CD14-positive monocyte (primary cell): ENCODE measurements around the gene RYR2. TPM values are rescaled to one million over a fixed set of nuclear protein-coding genes. Genes with fewer than 3 reads are reported as not detected.

Experiments
- DNase-seq, 3 donors: peaks; one replicate each; pipeline ENCODE4 v3.0.0-alpha.2; 2011 to 2022
- H2AFZ ChIP-seq: 2 replicates; pipeline ENCODE4 v1.6.0; 2012; ENCODE audit warnings: mild to moderate bottlenecking, low read depth, low read length, inconsistent platforms; ENCODE audit not compliant: insufficient read depth, poor library complexity, severe bottlenecking
- H3K27ac ChIP-seq, 2 donors: 1 replicate in 1 of 2; 2 replicates in 1 of 2; pipeline ENCODE4 v1.5.1; 2012 to 2013; ENCODE audit warnings: low read length in 2 of 2, control low read depth in 1 of 2, inconsistent platforms in 1 of 2, low read depth in 1 of 2, mild to moderate bottlenecking in 1 of 2
- H3K27me3 ChIP-seq, 2 donors: one replicate each; pipeline versions ENCODE4 v1.6.0 to v1.6.1; 2011 to 2013; ENCODE audit warnings: low read length in 2 of 2; ENCODE audit not compliant: control insufficient read depth in 2 of 2, insufficient read depth in 2 of 2
- H3K36me3 ChIP-seq, 2 donors: replicated peaks in 1 of 2; 1 replicate in 1 of 2; 2 replicates in 1 of 2; pipeline versions ENCODE4 v1.5.1 to v1.6.1; 2012 to 2013; ENCODE audit warnings: low read length in 2 of 2, control low read depth in 1 of 2, inconsistent platforms in 1 of 2, mild to moderate bottlenecking in 1 of 2; ENCODE audit not compliant: insufficient read depth in 2 of 2, control insufficient read depth in 1 of 2
- H3K4me1 ChIP-seq, 2 donors: 1 replicate in 1 of 2; 2 replicates in 1 of 2; pipeline versions ENCODE4 v1.5.1 to v1.6.1; 2012 to 2013; ENCODE audit warnings: low read length in 2 of 2, control low read depth in 1 of 2, inconsistent platforms in 1 of 2, mild to moderate bottlenecking in 1 of 2, moderate library complexity in 1 of 2; ENCODE audit not compliant: insufficient read depth in 2 of 2, control insufficient read depth in 1 of 2
- H3K4me2 ChIP-seq: replicated peaks from 2 replicates; pipeline ENCODE3; 2012; ENCODE audit warnings: low read length, moderate library complexity, mild to moderate bottlenecking; ENCODE audit not compliant: poor library complexity, severe bottlenecking; ENCODE audit errors: extremely low read depth
- H3K4me3 ChIP-seq, 3 experiments: fragments of 200-600 bp in 1 of 3; sonication (generic) in 1 of 3; replicated peaks in 1 of 3; 1 replicate in 2 of 3; 2 replicates in 1 of 3; pipeline ENCODE4 v1.5.1; 2011 to 2013; ENCODE audit warnings: low read length in 3 of 3, mild to moderate bottlenecking in 3 of 3, control low read depth in 2 of 3, low read depth in 2 of 3, inconsistent platforms in 1 of 3, moderate library complexity in 1 of 3
- H3K79me2 ChIP-seq: 2 replicates; pipeline ENCODE4 v1.6.0; 2012; ENCODE audit warnings: mild to moderate bottlenecking, control low read depth, inconsistent platforms, low read length, moderate library complexity; ENCODE audit not compliant: insufficient read depth
- H3K9ac ChIP-seq: 2 replicates; pipeline ENCODE4 v1.6.0; 2017; ENCODE audit warnings: low read length, mild to moderate bottlenecking; ENCODE audit not compliant: insufficient read depth, poor library complexity, severe bottlenecking
- H3K9me3 ChIP-seq, 2 donors: replicated peaks in 1 of 2; 1 replicate in 1 of 2; 2 replicates in 1 of 2; pipeline versions ENCODE4 v1.5.1 to v1.6.1; 2012 to 2013; ENCODE audit warnings: low read length in 2 of 2, control low read depth in 1 of 2; ENCODE audit not compliant: control insufficient read depth in 1 of 2, insufficient read depth in 1 of 2
- H4K20me1 ChIP-seq: 2 replicates; pipeline ENCODE4 v1.6.0; 2012; ENCODE audit warnings: mild to moderate bottlenecking, low read length, control low read depth, moderate library complexity; ENCODE audit not compliant: insufficient read depth
- H3K27ac Mint-ChIP-seq, 7 donors: one replicate each; pipeline ENCODE4 v1.8.0; 2020; ENCODE audit warnings: mild to moderate bottlenecking in 7 of 7, mixed read lengths in 7 of 7, moderate library complexity in 6 of 7, inconsistent platforms in 2 of 7
- H3K27me3 Mint-ChIP-seq, 3 donors: one replicate each; pipeline ENCODE4 v1.8.0; 2021 to 2022; ENCODE audit warnings: low read depth in 3 of 3, mild to moderate bottlenecking in 3 of 3, mixed read lengths in 3 of 3, moderate library complexity in 3 of 3, inconsistent platforms in 1 of 3
- H3K36me3 Mint-ChIP-seq, 2 donors: one replicate each; pipeline ENCODE4 v1.8.0; 2020; ENCODE audit warnings: mixed read lengths in 2 of 2, inconsistent platforms in 1 of 2, mild to moderate bottlenecking in 1 of 2
- H3K4me1 Mint-ChIP-seq: one replicate; pipeline ENCODE4 v1.8.0; 2020; ENCODE audit warnings: mild to moderate bottlenecking, mixed read lengths
- H3K4me3 Mint-ChIP-seq, 2 donors: one replicate each; pipeline ENCODE4 v1.8.0; 2020; ENCODE audit warnings: mild to moderate bottlenecking in 2 of 2, mixed read lengths in 2 of 2, moderate library complexity in 1 of 2
- H3K9me3 Mint-ChIP-seq, 7 donors: one replicate each; pipeline ENCODE4 v1.8.0; 2020 to 2022; ENCODE audit warnings: mixed read lengths in 7 of 7, mild to moderate bottlenecking in 6 of 7, moderate library complexity in 6 of 7, inconsistent platforms in 2 of 7
- WGBS: methylation state at CpG from one replicate; pipeline ENCODE4 v1.1.5; 2013; ENCODE audit warnings: missing lambda C conversion rate; ENCODE audit not compliant: insufficient coverage; 5-methylcytosine and 5-hydroxymethylcytosine counted together
- intact Hi-C, 2 donors: fragments of 100-400 bp; cut with micrococcal nuclease; formaldehyde crosslinking; loops; one replicate each; pipeline versions ENCODE4 v1.15.0 to v1.15.1; 2023
- polyA plus RNA-seq, 3 donors: library from polyadenylated mRNA; depleted of rRNA in 1 of 3; unstranded in 2 of 3; stranded (reverse) in 1 of 3; fragments of 300-500 nt in 2 of 3; fragments of >200 nt in 1 of 3; fragmentation: Illumina TruSeq in 2 of 3; gene quantifications; 1 replicate in 2 of 3; 2 replicates in 1 of 3; pipeline ENCODE4 v1.2.3, GENCODE V29; 2012 to 2021
- TF ChIP-seq, protein P1 (sequence below): fragments of 200-600 bp; IDR thresholded peaks from one replicate; pipeline ENCODE4 v1.8.0; 2022; ENCODE audit warnings: antibody characterized with exemption, mild to moderate bottlenecking

The RYR2 gene
- polyA plus RNA-seq, 3 donors, result not detected

GRCh38 chr1:237306726-237307125, 264.7 kb downstream of the RYR2 start:
- Histone ChIP-seq H3K9me3 (peaks cover 8 to 13% of the 10 kb centered on the region in 2 donors), H4K20me1 (no peaks in the 10 kb centered on the region), H3K4me3 (no peak overlapping the region), H3K4me2 (no peak overlapping the region), H3K27me3 (no peaks in the 10 kb centered on the region), H2AFZ (no peak overlapping the region), H3K4me1 (no peaks in the 10 kb centered on the region), H3K79me2 (no peaks in the 10 kb centered on the region), H3K9ac (no peak overlapping the region), H3K27ac (no peak overlapping the region), H3K36me3 (no peaks in the 10 kb centered on the region)
- no peaks in the 10 kb centered on the region for H3K4me1 Mint-ChIP-seq
- DNase-seq, result no peak
- WGBS, result 91% methylated on average over 4 of the region's 8 CpGs
- H3K27ac Mint-ChIP-seq, result no peak overlapping the region
- no peaks in the 10 kb centered on the region for H3K27me3 Mint-ChIP-seq
- no peak overlapping the region for H3K4me3 Mint-ChIP-seq
- intact Hi-C loops, result no loop called here
- H3K36me3 Mint-ChIP-seq, result no peaks in the 10 kb centered on the region
- TF ChIP-seq, protein P1, sequence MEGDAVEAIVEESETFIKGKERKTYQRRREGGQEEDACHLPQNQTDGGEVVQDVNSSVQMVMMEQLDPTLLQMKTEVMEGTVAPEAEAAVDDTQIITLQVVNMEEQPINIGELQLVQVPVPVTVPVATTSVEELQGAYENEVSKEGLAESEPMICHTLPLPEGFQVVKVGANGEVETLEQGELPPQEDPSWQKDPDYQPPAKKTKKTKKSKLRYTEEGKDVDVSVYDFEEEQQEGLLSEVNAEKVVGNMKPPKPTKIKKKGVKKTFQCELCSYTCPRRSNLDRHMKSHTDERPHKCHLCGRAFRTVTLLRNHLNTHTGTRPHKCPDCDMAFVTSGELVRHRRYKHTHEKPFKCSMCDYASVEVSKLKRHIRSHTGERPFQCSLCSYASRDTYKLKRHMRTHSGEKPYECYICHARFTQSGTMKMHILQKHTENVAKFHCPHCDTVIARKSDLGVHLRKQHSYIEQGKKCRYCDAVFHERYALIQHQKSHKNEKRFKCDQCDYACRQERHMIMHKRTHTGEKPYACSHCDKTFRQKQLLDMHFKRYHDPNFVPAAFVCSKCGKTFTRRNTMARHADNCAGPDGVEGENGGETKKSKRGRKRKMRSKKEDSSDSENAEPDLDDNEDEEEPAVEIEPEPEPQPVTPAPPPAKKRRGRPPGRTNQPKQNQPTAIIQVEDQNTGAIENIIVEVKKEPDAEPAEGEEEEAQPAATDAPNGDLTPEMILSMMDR, result no peak
- peaks cover 0 to 7% (median 3%) of the 10 kb centered on the region in 7 donors for H3K9me3 Mint-ChIP-seq

GRCh38 chr1:237309595-237310118, 267.7 kb downstream of the RYR2 start:
- Histone ChIP-seq H3K4me2 (no peak overlapping the region), H4K20me1 (no peaks in the 10 kb centered on the region), H3K27me3 (no peaks in the 10 kb centered on the region), H3K27ac (no peak overlapping the region), H3K4me1 (no peaks in the 10 kb centered on the region), H3K4me3 (no peak overlapping the region), H2AFZ (no peak overlapping the region), H3K9me3 (peaks cover 8 to 13% of the 10 kb centered on the region in 2 donors), H3K36me3 (no peaks in the 10 kb centered on the region), H3K9ac (no peak overlapping the region), H3K79me2 (no peaks in the 10 kb centered on the region)
- peaks cover 0 to 7% (median 3%) of the 10 kb centered on the region in 7 donors for H3K9me3 Mint-ChIP-seq
- no peak for DNase-seq
- H3K27me3 Mint-ChIP-seq, result no peaks in the 10 kb centered on the region
- TF ChIP-seq, protein P1, result no peak
- 94% methylated on average over 29 of the region's 32 CpGs for WGBS
- intact Hi-C loops, result no loop called here
- H3K36me3 Mint-ChIP-seq, result no peaks in the 10 kb centered on the region
- H3K4me1 Mint-ChIP-seq, result no peaks in the 10 kb centered on the region
- no peak overlapping the region for H3K27ac Mint-ChIP-seq
- no peak overlapping the region for H3K4me3 Mint-ChIP-seq
